HepG2 (cell line): ENCODE results near the gene ZBTB7A.

Experiments used
- ATF7 ChIP-seq, 2 experiments: fragments of 450-650 bp in 1 of 2; sonication (generic) in 1 of 2; formaldehyde crosslinking in 1 of 2; IDR thresholded peaks; 2 replicates each; pipeline versions ENCODE4 v1.4.0 to v1.6.1; 2016 to 2020; ENCODE audit warnings: antibody characterized with exemption in 1 of 2, mild to moderate bottlenecking in 1 of 2, missing genetic modification reagents in 1 of 2
- CC2D1A ChIP-seq: sonication (generic); formaldehyde crosslinking; IDR thresholded peaks from 2 replicates; pipeline ENCODE4 v1.8.1; 2023; ENCODE audit warnings: mild to moderate bottlenecking, missing genetic modification reagents
- CREB1 ChIP-seq, 2 experiments: fragments of 450-650 bp in 1 of 2; IDR thresholded peaks; 2 replicates each; pipeline ENCODE4 v1.6.1; 2016 to 2017; ENCODE audit warnings: control low read depth in 1 of 2, mild to moderate bottlenecking in 1 of 2, missing compliant biosample characterization in 1 of 2, missing genetic modification characterization in 1 of 2
- EZH2 ChIP-seq: conservative IDR thresholded peaks from 2 replicates; pipeline ENCODE4 v1.6.1; 2012; ENCODE audit warnings: mild to moderate bottlenecking, low read depth, low read length, moderate library complexity
- IKZF1 ChIP-seq: fragments of 450-650 bp; IDR thresholded peaks from 2 replicates; pipeline ENCODE4 v1.7.1; 2016
- NCOA1 ChIP-seq: sonication (generic); formaldehyde crosslinking; IDR thresholded peaks from 2 replicates; pipeline ENCODE4 v1.9.0; 2021; ENCODE audit warnings: missing genetic modification reagents
- NFE2 ChIP-seq: sonication (generic); formaldehyde crosslinking; IDR thresholded peaks from 2 replicates; pipeline ENCODE4 v1.4.0; 2020; ENCODE audit warnings: missing genetic modification reagents
- RFX5 ChIP-seq: IDR thresholded peaks from 2 replicates; pipeline ENCODE4 v1.6.1; 2011; ENCODE audit warnings: low read depth, low read length, improper control_type of control experiment
- SP4 ChIP-seq: sonication (generic); formaldehyde crosslinking; IDR thresholded peaks from 2 replicates; pipeline ENCODE4 v1.8.1; 2023; ENCODE audit warnings: mild to moderate bottlenecking, missing genetic modification reagents
- TF ChIP-seq, protein P1 (sequence below): sonication (generic); formaldehyde crosslinking; IDR thresholded peaks from 2 replicates; pipeline ENCODE4 v1.5.0; 2020; ENCODE audit warnings: mild to moderate bottlenecking, missing genetic modification reagents, moderate library complexity
- TF ChIP-seq, protein P2 (sequence below), 2 experiments: sonication (generic) in 1 of 2; formaldehyde crosslinking in 1 of 2; IDR thresholded peaks; 2 replicates each; pipeline versions ENCODE4 v1.5.1 to v1.6.1; 2011 to 2020; ENCODE audit warnings: borderline replicate concordance in 1 of 2, low read depth in 1 of 2, low read length in 1 of 2, mild to moderate bottlenecking in 1 of 2, missing genetic modification reagents in 1 of 2, moderate library complexity in 1 of 2
- TF ChIP-seq, protein P3 (sequence below): IDR thresholded peaks from 2 replicates; pipeline ENCODE4 v1.6.1; 2016; ENCODE audit warnings: low read depth, control low read depth
- TF ChIP-seq, protein P4 (sequence below): sonication (generic); formaldehyde crosslinking; IDR thresholded peaks from 2 replicates; pipeline ENCODE4 v1.5.0; 2020; ENCODE audit warnings: mild to moderate bottlenecking, missing genetic modification reagents

DNA sequence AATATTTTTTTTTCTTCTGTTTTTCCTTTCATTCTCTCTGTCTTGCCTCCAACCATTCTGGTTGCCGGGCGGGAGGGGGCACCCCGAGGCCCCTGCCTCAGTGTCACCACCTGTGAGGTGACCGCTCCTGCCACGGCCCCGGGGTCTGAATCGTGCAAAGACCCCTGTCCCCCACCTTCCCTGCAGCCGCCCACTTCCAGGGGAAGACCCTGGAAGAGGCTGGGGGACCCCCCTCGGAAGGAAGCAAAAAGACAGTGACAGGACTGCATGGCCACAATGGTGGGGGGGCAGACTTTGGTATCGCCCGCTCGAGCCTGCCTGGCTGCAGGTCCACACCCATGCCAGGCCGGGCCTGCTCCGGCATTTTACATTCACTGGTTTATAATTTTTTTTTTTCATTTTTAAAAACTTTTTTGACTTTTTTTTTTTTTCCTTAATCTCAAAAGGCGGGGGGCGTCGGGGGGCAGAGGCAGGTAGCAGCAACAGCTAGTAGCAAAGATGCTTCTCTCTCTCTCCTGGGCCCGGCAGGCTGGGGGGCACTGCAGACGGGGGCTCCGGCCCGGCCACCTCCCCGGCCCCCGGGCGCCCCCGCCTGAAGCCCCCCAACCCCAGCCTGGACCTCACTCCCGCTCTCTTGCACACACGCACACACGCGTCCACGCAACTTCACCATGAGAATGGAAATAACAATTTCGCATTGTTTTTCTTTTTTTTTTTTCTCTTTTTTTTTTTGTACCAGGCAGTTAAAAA lies 22.6 kb downstream of the ZBTB7A start:
- no peak for TF ChIP-seq ATF7 (IDR thresholded peaks at IDR 0.05)
- no peak for TF ChIP-seq ATF7 (CRISPR knock-in tag; IDR thresholded peaks at IDR 0.05)
- no peak for TF ChIP-seq SP4
- TF ChIP-seq, protein P1, sequence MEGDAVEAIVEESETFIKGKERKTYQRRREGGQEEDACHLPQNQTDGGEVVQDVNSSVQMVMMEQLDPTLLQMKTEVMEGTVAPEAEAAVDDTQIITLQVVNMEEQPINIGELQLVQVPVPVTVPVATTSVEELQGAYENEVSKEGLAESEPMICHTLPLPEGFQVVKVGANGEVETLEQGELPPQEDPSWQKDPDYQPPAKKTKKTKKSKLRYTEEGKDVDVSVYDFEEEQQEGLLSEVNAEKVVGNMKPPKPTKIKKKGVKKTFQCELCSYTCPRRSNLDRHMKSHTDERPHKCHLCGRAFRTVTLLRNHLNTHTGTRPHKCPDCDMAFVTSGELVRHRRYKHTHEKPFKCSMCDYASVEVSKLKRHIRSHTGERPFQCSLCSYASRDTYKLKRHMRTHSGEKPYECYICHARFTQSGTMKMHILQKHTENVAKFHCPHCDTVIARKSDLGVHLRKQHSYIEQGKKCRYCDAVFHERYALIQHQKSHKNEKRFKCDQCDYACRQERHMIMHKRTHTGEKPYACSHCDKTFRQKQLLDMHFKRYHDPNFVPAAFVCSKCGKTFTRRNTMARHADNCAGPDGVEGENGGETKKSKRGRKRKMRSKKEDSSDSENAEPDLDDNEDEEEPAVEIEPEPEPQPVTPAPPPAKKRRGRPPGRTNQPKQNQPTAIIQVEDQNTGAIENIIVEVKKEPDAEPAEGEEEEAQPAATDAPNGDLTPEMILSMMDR (CRISPR knock-in tag), result no peak
- no peak for TF ChIP-seq EZH2
- no peak for TF ChIP-seq RFX5
- TF ChIP-seq NFE2 (CRISPR knock-in tag), result no peak
- TF ChIP-seq, protein P2, sequence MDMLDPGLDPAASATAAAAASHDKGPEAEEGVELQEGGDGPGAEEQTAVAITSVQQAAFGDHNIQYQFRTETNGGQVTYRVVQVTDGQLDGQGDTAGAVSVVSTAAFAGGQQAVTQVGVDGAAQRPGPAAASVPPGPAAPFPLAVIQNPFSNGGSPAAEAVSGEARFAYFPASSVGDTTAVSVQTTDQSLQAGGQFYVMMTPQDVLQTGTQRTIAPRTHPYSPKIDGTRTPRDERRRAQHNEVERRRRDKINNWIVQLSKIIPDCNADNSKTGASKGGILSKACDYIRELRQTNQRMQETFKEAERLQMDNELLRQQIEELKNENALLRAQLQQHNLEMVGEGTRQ (IDR thresholded peaks at IDR 0.05; ENCODE audit: low read depth, low read length), result no peak
- TF ChIP-seq, protein P2 (CRISPR knock-in tag; IDR thresholded peaks at IDR 0.05; ENCODE audit: borderline replicate concordance), result no peak
- no peak for TF ChIP-seq NCOA1
- TF ChIP-seq, protein P3, sequence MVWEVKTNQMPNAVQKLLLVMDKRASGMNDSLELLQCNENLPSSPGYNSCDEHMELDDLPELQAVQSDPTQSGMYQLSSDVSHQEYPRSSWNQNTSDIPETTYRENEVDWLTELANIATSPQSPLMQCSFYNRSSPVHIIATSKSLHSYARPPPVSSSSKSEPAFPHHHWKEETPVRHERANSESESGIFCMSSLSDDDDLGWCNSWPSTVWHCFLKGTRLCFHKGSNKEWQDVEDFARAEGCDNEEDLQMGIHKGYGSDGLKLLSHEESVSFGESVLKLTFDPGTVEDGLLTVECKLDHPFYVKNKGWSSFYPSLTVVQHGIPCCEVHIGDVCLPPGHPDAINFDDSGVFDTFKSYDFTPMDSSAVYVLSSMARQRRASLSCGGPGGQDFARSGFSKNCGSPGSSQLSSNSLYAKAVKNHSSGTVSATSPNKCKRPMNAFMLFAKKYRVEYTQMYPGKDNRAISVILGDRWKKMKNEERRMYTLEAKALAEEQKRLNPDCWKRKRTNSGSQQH (CRISPR knock-in tag), result no peak
- TF ChIP-seq, protein P4, sequence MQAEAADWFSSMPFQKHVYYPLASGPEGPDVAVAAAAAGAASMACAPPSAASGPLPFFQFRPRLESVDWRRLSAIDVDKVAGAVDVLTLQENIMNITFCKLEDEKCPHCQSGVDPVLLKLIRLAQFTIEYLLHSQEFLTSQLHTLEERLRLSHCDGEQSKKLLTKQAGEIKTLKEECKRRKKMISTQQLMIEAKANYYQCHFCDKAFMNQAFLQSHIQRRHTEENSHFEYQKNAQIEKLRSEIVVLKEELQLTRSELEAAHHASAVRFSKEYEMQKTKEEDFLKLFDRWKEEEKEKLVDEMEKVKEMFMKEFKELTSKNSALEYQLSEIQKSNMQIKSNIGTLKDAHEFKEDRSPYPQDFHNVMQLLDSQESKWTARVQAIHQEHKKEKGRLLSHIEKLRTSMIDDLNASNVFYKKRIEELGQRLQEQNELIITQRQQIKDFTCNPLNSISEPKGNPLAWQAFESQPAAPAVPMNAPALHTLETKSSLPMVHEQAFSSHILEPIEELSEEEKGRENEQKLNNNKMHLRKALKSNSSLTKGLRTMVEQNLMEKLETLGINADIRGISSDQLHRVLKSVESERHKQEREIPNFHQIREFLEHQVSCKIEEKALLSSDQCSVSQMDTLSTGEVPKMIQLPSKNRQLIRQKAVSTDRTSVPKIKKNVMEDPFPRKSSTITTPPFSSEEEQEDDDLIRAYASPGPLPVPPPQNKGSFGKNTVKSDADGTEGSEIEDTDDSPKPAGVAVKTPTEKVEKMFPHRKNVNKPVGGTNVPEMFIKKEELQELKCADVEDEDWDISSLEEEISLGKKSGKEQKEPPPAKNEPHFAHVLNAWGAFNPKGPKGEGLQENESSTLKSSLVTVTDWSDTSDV (CRISPR knock-in tag), result no peak
- TF ChIP-seq CC2D1A, result no peak
- TF ChIP-seq CREB1 (IDR thresholded peaks at IDR 0.05), result no peak
- TF ChIP-seq CREB1 (CRISPR knock-in tag; IDR thresholded peaks at IDR 0.05), result no peak
- TF ChIP-seq IKZF1, result no peak
